ENCODE results near the gene AARS2.

DNA sequence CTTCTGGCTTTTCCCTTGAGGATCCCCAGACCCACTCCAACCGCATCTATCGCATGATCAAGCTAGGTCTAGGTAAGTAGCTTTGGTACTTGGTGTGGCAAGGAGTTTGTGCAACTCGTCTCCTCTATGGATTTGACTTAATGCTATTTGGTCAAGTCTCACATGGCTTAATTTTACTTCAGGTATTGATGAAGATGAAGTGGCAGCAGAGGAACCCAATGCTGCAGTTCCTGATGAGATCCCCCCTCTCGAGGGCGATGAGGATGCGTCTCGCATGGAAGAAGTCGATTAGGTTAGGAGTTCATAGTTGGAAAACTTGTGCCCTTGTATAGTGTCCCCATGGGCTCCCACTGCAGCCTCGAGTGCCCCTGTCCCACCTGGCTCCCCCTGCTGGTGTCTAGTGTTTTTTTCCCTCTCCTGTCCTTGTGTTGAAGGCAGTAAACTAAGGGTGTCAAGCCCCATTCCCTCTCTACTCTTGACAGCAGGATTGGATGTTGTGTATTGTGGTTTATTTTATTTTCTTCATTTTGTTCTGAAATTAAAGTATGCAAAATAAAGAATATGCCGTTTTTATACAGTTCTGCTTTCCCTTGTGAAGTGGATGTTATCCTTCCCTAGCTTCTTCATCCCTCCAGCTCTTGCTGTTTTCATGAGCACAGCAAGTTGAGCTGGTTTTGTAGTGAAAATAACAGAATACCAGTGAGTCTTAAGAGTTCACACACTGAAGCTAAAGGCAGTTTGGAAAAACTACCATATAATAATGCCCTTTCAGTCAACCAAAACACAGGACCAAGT is 59.6 kb downstream of the AARS2 start:
- TF ChIP-seq, protein P1, sequence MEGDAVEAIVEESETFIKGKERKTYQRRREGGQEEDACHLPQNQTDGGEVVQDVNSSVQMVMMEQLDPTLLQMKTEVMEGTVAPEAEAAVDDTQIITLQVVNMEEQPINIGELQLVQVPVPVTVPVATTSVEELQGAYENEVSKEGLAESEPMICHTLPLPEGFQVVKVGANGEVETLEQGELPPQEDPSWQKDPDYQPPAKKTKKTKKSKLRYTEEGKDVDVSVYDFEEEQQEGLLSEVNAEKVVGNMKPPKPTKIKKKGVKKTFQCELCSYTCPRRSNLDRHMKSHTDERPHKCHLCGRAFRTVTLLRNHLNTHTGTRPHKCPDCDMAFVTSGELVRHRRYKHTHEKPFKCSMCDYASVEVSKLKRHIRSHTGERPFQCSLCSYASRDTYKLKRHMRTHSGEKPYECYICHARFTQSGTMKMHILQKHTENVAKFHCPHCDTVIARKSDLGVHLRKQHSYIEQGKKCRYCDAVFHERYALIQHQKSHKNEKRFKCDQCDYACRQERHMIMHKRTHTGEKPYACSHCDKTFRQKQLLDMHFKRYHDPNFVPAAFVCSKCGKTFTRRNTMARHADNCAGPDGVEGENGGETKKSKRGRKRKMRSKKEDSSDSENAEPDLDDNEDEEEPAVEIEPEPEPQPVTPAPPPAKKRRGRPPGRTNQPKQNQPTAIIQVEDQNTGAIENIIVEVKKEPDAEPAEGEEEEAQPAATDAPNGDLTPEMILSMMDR (IDR thresholded peaks at IDR 0.05) = peak in 1 of 3 donors; percentile 6
- TF ChIP-seq POLR2A (IDR thresholded peaks at IDR 0.05) (no peak), EP300 (IDR thresholded peaks at IDR 0.05) (no peak)
